GM21528 (cell line): Measurements from ENCODE around the gene TUBB1.
A peak's percentile ranks its signal among the peaks of the same experiment; 100 is the strongest.
"Not testable (repeated sequence)": the region's sequence is repeated elsewhere in the genome, so short reads cannot be mapped to it uniquely, and the experiment has no call there.

ENCODE experiments used
- ATAC-seq: cut with Tn5 transposase; IDR thresholded peaks from one replicate; pipeline ENCODE4 v1.9.1; 2021; ENCODE audit warnings: mild to moderate bottlenecking, moderate library complexity; ENCODE audit not compliant: unreplicated experiment, low FRiP score

The TUBB1 gene

DNA sequence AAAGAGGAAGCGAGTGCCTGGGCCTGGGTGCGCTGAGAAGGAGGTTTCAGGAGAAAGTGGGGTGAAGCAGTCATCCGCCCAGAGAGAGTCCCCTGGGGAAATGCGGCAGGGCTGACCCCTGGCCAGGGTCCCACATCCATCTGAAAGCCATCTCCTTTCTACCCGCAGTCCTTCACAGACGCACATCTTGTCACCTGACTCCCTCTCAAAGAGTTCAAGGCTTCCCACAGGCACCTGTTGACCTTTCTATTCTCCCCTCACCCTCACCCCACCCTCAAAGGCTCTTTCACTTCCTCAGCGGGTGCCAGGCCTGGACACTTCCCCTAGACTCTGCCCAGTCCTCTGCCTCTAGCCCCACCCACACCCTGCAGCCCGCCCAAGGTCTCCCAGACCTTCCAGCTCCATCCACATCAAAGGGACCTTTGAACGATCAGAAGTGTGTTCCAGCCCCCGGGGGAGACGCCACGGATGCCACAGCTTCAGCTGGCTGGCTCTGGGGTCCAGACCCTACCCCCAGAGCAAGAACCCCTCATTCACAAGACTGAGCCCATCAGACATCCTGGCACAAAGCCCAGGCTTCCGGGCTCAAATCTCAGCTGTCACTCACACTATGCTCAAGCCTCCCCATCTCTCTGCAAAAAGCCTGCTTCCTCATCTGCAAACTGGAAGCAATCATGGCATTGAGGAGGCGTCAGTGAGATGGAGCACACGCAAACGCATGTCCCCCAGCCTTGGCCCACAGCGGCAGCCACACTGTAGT lies 14.3 kb upstream of the TUBB1 start:
- peak; percentile 61 for ATAC-seq

DNA sequence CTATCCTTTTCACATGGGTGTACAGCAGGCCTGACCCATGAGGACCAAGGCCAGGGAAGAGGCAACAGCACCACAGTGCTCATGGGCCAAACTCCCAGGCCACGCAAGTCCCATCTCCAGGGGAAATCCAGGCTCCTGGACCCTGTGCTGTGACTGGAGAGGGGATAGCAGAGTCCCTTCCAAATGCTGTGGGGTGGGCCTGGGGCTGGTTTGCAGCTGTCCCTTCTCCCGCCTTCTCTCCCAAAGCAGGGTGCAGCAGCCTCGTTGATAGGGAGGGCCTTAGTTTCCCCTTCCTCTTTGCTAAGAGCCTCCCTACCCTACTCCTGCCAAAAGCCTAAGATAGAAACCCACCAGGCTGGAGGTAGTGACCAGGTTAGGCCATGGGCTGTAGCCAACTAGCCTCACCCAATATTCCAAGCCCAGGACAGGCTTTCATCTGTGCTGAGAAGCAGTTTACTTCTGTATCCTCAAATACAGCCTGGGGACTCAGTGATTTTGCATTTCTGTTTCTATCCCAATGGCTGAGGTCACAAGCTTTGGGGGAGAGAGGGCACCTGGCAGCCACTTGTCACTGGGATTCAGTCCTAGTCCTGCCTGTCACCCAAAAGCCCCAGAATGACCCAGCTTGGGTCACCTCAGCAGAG lies 13.6 kb upstream of the TUBB1 start:
- ATAC-seq, result no peak

DNA sequence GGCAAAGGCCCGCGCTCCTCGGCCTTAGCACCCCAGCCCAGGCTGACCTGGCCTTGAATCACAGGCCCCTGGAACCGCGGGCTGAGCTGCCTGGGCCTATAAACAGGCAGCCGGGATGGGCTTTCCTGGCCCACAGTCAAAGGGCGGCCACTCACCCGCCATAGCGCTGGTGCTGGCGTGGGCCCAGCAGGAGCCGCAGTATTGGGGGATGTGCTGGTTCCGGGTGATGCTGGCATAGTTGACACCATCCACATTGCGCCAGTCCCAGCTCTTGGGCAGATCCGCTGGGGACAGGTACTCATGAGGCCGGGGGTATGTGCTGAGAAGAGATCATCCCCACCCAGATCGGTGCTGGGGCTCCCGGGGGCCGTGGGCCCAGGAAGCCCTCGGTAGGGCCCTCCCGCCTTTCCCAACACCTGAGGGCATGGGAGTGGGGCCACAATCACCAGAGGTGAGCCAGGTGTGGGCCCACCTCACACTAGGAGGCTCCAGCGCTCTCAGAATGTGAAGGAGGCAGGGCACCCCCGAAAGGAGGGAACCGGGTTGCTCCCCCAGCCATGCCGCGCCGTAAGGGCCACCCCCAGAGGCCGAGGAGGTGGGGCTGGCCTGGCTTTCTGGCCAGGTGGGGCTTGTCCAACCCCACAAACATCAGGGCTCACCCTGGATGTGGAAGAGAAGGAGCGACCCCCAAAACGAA lies 12.9 kb upstream of the TUBB1 start:
- ATAC-seq, result no peak

DNA sequence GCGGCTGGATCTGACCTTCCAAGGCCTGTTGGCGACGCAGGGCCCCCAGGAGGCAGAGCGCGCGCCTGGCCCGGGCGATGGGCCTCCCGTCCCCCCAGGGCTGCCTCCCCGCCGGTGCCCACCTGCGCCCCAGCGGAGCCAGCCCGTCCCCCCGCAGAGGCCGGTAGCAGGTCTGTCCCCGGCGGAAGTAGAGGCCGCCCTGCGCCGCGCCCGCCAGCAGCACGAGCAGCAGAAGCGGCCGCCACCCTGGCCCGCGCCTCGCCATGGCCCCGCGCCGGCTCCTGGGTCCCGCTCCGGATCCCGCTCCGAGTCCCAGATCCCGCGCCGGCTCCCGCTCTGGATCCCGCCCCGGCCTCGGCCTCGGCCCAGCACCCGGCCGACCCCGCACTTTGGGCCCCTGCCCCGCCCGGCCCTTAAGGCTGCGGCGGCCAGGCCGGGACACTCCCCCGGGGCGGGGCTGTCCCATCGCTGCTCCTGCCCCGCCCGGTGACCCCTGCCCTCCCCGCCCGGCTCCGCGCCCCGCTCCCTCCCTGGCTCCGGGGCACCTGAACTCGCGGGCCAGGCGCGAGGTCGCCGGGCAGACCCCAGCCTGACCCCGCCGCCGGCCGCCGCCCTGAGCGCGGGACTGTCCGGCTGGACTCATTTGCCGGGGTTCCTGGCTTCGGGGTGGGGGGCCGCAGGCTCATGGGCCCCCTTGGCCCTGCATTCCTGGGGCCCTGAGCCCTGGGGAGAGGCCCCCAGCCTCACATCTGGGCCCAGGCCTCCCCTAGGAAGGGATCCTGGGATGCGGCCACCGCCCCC lies 12.2 kb upstream of the TUBB1 start, which contains the start of gene CTSZ:
CTSZ (minus strand) TSS at position 391 of the 801 bp plus-strand sequence; CDS start at position 265, 126 bp downstream.
- peak; percentile 26 for ATAC-seq

DNA sequence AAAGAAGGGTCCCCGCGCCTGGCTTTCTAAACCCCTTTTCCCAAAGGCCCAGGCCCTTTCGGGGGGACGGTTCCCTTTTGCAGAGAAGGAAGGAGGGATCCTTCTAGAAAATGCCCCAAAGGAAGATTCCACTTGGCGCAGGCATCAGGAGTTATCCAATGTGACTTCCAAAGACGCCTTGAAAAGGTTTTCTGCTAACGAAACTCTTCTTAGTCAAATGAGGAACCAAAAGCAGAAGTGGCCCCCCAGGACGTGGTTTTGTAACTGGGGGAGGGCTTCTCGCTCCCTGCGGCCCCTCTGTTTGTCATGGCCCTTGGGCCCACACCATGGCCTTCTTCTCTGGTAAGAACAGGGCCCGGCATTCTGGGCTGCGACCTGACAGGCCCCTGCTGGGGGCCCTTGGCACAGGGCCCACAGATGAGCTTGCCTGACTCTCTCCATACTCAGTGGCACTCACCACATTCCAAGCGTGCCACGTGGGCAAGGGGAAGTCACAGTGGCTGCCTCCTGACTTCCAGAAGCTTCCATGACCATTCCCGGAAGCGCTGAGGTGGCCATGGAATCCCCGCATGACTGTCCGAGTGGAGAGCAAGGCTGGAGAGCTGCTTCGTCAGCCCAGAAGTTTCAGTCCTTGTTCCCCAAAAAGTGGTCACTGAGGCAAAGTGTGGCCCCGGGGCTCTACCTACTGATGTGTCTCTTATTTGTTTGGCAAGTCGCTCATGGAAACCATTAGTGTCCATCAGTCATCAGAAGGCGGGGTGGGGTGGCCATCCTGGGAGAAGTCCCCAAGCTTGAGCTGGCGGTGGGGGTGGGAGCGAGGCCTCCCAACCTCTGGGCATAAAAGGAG lies 11.3 kb upstream of the TUBB1 start:
- peak; percentile 44 for ATAC-seq

DNA sequence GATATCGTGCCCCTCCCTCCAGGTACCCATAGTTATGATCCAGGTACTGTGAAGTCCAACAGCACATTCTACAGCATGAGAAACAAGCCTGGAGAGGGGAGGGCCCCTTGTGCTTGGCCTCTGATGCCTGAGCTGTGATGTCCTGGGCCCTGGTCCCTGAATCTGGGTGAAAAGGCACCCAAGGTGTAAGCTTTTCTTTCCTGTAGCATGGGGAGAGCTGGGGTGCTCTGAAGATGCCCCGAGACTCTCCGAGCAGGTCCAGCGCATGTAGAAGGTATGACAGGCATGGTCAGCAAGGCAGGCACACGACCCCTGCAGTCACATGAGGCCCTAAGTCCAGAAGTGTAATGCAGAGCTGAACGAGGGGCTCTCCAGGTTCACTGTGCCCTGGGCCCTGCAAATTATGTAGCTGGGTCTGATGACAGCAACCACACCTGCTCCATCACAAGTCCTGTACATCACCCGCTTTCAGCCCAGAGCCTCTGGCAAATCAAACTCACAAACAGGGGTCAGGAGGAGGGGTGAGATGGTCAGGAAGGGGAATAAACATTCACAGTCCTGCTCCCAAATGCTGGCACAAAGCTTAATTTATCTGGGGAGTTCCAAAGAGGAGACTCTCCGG lies 10.4 kb upstream of the TUBB1 start:
- ATAC-seq, result no peak

DNA sequence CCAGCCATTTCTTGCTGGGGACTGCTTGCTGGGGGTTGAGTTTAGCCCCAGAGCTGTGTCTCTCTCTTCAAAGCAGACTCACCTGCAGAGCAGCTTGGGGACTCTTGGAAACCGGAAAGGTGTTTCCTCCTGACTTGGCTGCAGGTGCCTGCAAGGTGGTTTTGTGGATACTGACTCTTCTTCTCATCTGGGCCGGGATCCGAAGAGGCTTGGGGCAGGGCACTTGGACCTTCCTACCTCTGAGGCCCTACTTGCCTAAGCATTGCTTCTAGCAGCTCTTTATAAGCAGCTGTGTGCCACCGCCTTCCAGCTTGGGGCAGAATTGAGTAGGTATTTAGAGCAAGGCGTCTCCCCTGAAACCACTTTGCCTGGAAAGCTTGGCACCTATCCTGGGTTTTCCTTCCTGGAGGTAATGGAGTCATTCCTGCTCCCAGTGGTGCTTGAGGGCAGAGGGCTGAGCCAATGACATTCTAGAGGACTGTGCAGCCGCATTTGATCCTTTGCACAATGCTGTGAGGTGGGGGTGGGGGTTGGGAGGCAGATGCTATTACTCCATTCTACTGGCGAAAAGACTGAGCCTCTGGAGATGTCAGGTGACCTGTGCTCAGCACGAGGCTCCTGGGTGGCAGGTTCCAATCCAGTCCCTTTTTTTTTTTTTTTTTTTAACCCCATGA lies 8.8 kb upstream of the TUBB1 start:
- no peak for ATAC-seq

DNA sequence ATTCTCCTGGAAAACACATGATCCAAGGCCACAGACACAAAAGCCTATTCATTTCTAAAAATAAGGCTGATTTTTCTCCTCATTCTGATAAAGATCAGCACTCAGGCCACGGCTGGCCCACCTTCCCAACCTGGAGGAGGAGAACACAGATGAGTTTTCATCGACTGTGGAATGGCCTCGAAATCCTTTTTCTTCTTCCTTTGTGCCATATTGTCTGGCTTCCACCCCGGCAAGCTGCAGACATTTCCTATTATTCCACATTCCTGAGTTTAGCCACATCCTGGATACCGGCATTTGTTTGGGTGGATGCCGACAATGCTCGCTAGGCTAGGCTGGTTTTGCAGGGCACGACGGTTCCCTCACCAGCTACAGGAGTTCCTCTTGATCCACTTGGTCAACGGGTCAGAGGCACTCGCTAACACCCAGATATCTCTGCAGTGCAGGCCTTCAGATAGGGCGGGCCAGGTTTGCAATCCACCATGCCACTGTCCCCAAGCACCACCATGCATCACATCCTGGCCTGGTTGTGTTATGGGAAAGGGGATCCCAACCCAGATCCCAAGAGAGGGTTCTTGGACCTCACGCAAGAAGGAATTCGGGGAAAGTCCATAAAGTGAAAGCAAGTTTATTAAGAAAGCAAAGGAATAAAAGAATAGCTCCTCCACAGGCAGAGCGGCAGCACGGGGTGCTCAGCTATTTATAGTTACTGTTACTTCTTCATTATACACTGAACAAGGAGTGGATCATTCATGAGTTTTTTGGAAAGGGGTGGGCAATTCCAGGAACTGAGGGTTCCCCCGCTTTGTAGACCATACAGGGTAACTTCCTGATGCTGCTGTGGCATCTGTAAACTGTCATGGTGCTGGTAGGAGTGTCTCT lies 8.0 kb upstream of the TUBB1 start:
- no peak for ATAC-seq

DNA sequence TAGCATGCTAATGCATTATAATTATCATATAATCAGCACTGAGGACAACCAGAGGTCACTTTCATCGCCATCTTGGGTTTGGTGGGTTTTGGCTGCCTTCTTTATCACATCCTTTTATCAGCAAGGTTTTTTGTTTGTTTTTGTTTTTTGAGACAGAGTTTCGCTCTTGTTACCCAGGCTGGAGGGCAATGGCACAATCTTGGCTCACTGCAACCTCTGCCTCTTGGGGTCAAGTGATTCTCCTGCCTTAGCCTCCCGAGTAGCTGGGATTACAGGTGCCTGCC lies 7.4 kb upstream of the TUBB1 start:
- ATAC-seq, result not testable (repeated sequence)

DNA sequence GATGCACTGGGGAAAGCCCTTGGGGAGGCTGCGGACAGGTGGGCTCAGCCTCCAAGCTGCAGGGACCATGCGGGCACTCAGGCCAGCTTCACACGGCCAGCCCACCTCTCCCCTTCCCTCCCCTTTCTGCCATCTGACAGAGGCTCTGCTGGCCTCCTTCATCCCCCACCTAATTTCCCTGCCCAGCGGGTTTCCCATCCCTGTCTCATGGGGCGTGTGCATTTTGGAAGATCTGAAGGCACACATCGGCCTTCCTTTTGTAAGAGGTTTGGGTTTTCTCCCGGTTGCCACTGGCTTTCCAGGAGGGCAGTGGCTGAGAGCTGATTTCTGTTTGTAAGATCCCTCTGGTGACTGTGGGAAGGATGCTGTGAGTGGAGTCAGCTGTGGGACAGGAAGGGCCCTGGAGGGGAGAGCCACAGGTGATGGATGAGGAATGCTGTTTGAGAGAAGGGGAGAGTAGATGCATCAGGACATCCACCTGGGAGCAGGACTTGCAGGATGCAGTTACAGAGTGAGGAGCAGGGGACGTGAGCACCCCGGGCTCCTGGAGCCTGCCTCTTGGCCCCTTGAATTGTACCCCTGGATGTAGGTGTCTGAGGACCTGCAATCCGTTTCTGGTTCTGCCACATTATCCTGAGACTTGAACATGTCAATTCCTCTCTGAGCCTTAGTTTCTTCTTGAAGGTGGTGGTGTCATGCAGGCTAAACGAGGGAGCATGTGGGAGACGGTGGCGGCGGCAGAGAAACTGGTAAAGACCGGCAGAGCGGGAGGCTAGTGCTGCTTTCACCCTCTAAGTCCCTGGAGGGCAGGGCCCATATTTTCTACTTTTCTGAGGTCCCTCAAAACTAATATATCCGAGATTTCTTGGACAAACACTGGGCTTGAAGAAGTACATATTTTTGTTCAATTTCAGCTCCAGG lies 5.9 kb upstream of the TUBB1 start:
- no peak for ATAC-seq

DNA sequence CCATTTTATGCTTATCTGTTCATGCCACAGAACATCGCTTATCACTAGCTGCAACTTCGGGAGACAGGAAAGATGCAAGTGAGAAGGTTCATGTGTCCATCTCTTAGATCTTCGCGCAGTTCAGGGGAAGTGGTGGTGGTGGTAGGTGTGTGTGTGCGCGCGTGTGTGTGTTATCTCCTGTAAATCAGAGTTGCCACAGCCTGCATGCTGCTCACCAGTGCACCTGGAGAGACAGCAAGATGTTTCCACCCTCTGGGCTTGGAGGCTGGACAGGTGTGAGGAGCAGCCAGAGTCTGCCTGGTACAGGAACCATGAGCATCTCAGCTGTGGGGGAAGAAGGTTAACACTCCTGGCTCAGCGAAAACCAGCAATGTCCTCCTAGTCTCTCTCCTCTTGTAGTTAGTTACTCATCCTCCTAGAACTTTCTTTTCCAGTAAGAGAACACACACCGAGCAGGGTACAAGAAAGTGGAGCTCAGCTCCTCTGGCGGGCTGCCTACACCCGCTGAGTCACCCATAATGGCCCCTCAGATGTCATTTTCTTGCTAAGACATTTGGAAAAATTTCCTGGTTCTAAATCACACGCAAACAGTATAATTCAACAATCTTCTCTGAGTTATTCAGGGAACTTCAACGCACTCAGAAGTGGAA lies 5.1 kb upstream of the TUBB1 start:
- ATAC-seq, result no peak

DNA sequence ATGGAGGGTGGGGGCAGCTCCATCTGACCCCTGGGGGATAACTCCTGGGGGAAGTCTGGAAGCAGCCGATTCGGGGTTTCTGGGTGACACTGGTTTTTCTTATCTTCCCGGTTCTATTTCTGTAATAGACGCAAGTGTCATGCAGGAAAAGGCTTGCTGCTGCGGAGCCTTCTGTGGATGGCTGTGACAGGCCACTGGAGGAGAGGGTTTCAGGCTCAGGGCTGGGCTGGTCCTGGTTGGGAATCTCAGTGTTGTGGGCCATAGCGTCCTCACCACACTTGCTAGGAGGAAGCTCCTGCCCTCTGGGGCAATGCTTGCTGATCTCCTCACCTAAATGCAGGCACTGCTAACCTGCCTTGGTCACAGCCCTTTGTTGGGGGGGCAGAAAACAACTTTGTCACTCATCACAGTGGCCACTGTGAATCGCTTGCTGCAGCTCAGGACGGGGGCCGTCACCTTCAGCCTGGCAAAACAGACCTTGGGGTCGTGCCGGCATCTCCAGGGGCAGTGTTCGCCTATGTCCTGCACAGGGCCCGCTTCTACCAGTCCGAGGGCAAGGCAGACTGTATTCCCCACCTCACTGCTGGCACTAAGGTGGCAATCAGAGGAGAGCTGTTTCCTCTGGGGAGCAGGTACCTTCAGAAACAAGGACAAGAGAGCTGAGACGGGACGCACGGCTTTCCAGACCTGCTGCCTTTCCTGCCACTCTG lies 4.4 kb upstream of the TUBB1 start:
- ATAC-seq, result no peak

DNA sequence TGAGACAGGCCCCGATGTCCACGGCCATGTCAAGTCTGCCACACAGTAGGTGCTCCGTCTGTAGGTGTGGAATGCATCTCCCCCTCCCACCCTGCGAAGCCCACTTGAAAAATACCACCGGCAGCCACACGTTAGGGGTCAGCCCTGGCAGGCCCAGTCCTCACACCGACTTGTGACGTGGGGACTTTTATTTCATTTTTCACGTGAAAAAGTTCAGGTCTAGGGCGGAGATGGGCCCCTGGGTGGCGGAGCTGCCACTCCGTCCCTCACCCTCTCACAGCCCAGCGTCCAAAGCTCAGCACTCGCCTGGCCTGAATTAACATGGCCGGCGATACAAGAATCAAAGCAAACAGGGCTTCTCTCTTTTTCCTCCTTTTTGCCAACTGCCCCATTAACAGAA lies 3.8 kb upstream of the TUBB1 start:
- ATAC-seq, result no peak

DNA sequence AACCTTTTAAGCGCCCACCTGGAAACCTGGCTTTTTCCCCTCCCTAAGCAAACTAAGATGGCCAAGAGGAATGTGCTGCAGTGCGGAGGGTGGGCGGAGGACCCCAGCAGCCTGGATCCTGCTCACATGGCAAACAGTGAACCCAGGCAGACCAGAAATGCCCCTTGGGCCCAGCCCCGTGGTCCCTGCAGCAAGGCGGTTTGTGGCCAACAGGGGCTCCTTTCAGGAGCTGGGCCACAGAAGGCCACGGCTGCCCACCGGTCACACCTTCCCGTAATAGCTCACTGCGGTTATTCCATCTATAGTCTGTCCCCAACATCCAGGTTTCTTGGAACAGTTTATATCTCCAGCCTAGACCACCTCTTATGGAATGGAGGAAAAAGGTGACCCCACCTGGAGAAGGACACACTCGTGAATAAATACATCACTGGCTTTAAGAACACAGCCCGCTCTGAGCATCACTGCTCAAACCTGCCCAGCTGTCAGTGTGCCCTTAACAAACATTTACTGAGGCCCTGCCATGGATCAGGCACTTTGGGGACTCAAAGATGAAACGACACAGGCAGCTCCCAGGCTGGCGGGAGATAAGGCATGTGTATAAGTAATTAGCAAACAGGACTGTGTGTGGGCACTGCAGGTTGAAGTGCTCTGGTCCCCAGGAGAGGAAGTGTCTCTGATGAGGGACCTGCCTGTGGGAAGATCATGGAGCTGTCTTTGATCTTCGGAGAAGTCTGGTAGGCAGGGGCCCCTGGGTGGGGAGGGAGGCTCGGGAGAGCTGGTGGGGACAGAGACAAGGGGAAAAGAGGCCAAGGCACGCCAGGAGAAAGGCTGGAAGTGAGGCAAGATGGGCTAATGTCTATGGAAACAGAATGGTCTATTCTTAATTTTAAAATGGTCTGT lies 3.2 kb upstream of the TUBB1 start:
- no peak for ATAC-seq
